ENCODE measurements around the gene ANGPTL7.
"Not testable (repeated sequence)": the region's sequence is repeated elsewhere in the genome, so short reads cannot be mapped to it uniquely, and the experiment has no call there.

The ANGPTL7 gene, protein sequence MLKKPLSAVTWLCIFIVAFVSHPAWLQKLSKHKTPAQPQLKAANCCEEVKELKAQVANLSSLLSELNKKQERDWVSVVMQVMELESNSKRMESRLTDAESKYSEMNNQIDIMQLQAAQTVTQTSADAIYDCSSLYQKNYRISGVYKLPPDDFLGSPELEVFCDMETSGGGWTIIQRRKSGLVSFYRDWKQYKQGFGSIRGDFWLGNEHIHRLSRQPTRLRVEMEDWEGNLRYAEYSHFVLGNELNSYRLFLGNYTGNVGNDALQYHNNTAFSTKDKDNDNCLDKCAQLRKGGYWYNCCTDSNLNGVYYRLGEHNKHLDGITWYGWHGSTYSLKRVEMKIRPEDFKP

DNA sequence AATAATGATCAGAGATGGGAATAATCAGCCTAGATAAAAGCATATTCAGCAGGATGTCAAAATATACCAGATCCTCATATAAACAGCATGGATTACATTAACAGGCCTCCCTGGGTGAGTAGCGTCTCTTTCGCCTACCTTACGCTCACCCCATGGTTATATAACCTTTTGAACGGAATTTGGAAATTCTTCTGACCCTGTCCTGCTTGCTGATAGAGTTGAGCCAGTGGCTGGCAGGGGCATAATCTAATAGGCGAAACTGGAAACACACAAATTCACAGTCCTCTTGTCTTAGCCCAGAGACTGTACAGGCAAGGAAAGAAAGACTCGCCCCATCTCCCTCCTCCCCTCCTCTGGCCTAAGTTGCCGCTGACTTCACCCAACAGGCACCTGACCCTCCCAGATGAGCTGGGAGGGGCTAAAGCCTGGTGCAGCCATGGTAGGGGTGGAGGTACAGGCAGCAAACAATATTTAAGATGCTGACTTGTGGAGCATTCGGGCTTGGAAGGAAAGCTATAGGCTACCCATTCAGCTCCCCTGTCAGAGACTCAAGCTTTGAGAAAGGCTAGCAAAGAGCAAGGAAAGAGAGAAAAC, at the start of gene ANGPTL7:
TSS of gene ANGPTL7 (plus strand) at position 498 of the 594 bp plus-strand sequence. CDS start 225 bp downstream, outside the sequence.
- no peak for DNase-seq (ENCODE audit: low read depth)

DNA sequence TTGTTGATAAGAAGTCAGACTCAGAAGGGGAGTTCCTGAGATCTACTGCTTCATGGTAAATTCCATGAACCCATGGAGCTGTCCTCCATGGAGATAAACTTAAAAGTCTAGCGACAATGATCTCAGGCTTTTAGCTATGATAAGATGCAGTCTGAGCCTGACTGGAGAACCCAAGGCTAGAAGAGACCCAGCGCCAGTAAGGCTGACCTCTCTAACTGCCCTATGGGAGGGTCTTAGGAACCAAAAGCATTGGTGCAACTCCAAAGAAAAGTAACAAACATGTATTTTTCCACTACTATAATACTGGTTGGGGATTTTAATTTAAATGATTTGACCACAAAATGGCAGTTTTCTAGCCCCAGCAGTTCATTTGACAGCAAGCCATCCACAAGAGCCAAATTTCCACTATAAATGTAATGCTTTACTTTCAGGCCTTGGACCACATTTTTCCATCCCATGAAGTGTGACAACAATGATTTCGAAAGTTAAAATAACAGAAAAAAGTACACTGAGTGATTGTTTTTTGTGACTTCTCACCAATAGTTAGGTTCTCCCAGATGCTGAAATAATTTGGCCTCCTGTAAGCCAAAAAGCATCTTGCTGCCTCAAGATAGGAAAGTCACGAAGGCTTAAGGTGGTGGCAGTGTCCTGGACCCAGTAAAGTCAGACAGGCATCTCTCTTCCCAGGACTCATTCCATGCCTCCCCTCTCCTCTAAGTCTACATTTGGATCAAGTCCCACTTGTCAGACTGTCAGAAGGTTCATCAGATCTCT, 46.4 kb upstream of the ANGPTL7 start:
- DNase-seq (ENCODE audit: low read depth) = no peak

DNA sequence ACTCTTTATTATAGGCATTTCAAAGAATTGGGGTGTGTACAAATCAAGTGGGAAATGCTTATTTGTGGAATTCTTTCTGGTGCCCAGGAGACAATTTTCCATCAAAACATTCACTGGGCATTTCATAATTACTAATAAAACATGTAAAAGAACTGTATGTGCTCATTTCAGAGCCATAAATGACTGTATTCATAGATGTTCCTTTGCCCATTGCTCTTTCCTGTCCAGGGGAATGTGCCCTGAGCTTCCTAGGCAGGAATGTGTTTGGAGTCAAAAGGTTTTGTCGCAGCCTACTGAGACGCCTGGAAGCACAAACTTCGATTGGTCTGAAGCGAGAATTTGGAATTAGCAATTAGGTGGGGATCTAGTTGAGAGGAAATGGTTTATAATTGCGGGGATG, 45.8 kb upstream of the ANGPTL7 start:
- DNase-seq (ENCODE audit: low read depth) = no peak

DNA sequence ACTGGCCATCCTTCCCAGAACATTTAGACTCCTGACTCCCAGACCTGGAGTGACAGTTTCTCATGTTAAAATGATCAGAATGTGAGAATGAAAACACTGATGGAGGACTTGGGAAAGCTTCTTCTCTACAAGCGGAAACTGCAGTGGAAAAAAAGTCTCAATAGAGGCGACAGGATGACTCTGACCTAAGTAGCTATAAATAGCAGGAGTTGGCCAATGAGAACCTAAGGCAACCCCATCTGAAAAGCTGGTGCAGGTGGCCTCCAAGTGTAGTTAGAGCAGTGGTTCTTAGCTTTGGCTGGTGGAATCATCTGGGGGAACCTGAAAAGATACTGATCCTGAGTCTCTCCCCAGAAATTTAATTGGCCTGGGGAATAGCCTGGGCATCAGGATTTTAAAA, 45.2 kb upstream of the ANGPTL7 start:
- DNase-seq (ENCODE audit: low read depth) = no peak

DNA sequence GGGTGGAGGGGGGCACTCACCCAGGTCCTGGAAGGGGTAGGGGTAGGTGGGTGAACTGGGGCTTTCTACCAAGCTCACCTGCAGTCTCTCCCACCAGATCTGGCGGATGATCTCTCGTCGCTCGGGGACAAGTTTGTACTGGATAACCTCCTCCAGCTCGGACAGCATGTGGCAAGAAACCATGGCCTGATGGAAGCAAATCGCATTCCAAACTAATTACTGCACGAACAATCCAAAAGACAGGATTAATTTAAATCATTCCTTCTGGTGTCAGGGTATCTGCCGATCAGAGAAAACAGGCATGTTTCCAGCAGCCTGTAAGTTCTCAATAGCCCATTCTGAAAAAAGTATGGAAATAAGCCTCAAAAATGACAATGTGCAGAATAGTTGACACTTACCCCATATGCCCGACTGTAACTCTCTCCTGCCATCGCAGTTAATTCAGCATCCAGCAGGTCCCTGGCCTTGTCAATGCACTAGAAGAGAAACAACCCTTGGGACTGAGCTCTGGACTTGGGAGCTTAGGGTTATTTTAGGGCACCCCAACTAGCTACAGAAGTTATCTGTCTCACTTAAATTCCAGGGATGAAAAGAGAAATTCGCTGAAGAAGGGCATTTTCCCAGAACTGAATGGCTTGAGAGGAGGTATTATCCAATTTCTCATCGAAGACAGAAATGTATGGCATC, 44.4 kb upstream of the ANGPTL7 start:
- no peak for DNase-seq (ENCODE audit: low read depth)

DNA sequence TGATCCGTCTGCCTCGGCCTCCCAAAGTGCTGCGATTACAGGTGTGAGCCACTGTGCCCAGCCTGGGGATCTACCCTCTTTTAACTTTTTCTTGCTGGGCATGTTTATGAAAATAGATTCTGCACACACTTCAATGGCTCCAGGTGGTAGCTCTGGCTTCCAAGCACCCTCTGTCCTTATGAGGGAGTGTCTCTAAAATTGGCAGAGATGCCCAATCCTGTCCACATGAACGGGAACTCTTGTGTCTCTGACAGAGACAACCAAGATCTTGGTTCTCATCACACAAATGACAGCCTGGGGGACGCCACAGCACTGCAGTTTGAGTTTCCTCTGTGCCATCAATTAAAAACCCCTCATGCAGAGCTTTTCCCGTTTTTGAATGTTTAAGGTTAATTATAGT, 43.4 kb upstream of the ANGPTL7 start:
- DNase-seq (ENCODE audit: low read depth) = no peak

DNA sequence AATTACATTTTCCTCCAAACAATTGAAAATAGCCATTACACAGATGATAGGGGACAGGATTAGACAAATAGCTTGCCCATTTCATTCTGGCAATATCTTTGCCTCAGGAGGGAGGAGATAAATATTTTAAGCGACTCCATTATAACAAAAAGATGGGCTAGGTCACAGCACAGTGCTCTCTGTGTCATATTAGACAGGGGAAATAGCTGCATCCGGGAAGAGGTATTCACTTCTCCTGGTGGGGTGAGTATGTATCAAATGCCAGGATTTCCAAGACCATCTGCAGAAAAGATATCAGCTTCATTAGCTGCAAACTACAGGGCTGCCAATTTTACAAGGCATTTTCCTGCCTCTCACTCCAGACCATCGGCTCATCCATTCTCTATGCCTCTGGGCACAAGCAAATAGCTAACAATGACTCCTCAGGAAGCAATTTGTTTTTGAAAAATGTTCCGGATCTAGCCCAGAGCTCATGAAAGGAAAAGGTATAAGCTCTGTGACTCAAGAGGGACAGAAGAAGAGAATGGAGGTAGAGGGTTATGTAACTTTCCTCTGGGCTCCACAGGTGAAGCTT, 41.9 kb upstream of the ANGPTL7 start:
- DNase-seq (ENCODE audit: low read depth) = no peak

DNA sequence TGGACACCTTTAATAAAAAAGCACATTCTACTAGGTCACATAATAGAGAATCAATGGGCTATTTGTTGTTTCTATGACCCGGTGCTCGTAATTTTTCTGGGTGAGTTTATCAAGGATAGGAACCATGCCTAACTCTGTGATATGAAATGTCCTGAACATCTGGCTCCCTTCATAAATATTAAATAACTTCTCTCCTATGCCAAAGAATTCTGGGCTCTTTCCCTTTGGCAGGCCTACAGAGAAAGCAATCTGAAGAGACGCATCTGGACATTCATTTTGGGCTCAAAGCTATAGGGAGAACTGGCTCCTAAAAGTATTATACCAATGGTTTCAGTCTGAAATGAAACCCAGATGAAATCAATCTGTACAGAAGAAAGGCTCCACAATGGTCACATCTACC, 38.8 kb upstream of the ANGPTL7 start:
- no peak for DNase-seq (ENCODE audit: low read depth)

DNA sequence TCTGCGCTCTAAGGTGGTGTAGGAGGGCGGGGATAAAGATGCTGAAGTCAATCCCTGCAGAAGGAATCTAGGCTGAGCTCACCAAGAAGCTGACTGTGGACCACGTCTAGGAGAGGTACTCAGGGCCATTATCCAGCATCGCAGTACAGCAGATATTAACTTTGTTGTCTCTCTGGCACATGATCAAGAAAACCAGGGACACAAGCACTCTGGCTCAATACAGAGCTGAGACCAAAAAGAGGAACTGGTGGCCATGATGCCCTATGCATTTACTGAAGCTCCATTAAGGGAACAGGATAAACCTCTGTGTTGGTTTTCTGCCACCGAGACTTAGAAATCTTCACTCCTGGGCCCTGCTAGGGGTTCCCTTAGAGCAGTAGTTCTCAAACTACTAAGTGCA, 38.0 kb upstream of the ANGPTL7 start:
- DNase-seq (ENCODE audit: low read depth) = no peak

DNA sequence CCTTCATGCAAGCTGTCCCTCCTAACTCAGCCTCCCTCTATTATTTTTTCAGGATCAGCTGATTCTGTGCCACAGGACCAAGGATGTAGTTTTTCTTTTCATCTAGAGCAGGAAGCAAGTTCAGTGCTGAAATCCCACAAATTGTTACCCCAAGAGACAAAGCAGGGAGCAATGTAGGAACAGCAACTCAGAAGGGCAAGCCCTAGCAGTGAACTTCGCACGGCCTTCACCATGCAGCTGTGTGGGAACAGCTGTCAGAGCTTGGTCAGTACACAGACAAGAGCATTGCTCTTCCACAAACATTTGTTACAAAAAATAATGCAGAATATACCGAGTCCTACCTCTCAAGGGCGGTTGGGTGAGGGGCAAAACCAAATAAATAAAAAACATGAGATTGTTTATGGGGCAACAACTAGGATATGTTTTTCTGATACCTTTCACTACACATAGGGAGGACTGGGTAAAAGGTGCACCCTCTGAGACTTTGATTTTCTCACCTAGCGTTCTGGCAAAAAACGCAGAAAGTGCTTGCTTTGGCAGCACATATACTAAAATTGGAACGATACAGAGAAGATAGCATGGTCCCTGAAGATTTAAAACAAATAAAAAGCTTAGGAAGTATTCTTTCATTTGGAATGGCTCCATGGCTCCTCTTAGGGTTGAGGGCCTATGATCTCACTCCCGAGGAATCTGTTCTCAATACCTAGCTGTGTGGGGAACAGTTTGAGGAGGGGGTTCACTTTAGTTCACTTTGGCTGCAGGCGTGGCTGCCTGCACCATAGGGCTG, 37.1 kb upstream of the ANGPTL7 start:
- no peak for DNase-seq (ENCODE audit: low read depth)

DNA sequence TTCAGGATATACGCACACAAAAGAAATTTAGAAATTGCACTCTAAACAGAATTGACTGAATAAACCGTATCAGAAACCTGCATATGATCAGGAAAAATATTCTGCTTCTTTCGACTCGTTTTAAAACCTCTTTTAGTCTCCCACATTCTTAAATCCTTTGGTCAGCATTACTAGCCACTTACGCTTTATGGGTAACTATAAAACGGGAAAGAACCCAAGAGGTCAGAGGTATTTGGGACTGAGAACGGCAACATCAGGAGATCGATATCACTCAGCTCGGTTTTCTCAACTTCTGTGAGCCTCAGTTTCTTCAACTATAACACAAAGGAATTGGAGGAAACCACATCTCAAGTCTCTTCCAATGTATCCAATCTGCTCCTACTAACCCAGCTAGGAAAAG, 36.4 kb upstream of the ANGPTL7 start:
- no peak for DNase-seq (ENCODE audit: low read depth)

DNA sequence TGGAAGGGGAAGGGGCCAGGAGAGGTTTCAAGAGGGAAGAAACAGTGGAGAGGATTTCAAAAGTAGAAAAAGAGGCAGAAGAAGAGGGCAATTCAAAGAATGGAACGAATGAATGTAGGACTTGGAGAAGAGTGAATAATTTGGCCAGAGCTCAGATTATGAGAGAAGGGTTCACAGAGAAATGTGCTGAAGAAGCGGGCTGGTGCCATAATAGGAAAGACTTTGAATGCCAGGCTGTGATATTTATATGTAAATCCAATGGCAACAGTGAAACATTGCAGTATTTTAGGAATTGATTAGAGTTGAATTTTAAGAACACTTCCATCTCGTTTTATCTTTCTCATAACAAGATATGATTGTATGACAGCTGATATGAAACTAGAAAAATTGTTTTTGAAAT, 36.0 kb upstream of the ANGPTL7 start:
- DNase-seq (ENCODE audit: low read depth) = no peak

DNA sequence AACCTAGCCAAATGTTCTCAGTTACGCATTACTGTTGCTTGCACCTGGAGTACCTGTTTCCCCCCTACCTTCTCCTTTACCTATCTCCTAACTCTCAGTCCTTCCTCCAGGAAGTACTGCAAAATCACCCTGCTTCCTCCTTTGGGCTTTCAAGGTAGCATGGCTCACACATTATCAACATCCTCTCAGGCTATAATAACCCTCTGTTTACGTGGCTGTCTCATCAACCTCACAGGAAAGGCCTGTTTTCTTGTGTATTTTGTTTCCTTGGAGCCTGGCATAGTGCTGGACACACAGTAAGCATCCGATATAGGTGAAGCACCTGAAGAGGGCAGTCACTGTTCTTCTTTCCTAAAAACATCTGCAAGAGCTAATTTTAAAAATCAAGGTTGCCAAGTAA, 32.7 kb upstream of the ANGPTL7 start:
- no peak for DNase-seq (ENCODE audit: low read depth)

DNA sequence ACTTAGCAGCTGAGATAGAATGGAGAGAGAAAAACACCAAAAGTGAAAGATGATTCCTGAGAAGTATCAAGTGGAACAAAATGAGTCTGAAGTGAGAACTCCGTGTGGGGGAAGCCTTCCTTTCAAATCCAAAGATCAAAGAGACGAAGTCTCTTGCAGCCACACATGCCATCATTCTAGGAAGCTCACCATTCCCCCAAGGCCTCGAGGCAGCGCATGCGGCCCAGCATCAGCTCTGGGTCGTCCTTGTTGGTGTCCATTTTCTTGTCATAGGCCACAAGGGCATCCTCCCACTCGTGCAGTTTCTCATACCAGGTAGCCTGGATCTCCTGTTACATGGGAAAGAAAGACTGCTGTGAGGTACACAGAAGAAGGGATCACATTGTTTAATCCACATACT, 32.2 kb upstream of the ANGPTL7 start:
- no peak for DNase-seq (ENCODE audit: low read depth)

DNA sequence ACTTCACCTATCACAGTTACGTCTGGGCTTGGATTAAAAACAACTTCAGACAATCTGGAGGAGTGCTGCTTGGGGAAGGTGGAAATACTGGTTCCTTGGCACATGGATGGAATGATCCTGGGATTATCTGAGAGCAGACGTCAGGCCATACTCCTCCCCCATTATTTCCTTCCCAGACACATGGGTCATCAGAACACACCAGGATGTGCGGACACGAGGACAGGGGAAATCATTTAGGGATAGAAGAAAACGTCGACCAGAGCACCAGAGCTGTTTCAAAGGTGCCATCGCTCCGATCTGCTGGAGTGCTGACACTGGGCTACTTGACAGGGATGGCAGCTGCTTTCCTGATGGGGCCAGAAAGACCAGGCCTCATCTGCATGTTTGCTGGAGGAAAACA, 31.8 kb upstream of the ANGPTL7 start:
- no peak for DNase-seq (ENCODE audit: low read depth)

DNA sequence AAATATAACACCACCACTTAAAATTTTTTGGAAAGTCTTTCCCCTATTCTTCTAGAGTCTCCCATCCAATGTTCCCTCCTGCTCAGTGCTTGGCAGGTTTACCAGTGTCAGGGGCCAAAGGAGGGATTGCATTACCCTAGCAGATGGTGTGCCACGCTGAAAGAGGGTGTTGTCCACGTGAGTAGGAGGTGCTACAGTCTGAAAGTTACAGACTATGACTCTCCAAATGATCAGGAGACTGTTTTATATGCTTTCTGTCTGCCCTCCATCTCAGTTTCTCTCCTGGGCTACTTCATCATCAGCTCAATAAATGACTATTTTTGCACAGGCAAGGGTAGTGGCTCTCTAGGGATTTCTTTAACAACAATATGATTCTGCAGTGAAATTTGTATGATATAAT, 31.3 kb upstream of the ANGPTL7 start:
- no peak for DNase-seq (ENCODE audit: low read depth)

DNA sequence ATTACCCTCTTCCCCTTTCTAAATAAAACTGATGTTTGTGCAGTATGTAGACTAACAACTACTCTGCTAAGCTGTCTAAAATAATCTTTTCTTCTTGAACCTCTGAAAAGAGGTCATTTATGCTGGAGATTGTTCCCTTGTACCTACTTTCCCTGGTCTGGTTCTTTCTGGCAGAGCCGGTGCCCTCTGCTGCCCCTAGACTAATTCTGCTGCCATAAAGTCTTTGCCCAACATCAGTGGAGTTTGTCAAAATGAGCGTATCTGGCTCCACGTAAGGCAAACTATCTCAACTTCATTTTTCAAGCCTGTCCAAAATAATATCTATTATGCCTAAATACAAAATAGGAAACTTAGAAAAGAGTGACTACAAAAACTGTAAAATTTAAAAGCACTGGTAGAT, 30.9 kb upstream of the ANGPTL7 start:
- DNase-seq (ENCODE audit: low read depth) = no peak

DNA sequence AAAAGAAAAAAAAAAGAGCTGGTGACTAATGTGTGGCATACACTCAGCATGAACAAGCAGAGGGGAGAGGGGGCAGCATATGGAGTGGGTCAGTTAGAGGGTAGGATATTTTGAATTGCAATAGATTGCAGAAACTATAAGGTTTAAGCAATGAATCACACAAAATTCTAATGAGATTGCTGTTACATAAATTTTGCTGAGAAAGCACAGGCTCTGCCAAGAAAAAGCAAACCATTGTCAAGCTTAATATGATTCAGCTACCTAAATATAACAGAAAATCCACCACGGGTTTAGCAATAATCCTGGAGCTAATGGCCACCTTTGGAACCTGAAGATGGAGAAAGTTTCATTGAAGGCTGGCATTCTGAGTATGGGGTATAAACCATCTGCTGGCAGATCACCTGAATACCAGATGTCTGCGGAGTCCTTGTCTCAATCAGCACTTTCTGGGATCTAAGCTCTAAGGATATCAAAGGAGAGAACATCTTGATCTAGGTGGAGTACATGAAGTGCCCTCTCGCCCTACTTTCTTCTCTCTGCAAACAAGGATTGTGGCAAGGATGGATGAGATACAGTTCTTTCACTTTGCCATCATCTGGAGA, 30.3 kb upstream of the ANGPTL7 start:
- DNase-seq (ENCODE audit: low read depth) = peak; percentile 89

DNA sequence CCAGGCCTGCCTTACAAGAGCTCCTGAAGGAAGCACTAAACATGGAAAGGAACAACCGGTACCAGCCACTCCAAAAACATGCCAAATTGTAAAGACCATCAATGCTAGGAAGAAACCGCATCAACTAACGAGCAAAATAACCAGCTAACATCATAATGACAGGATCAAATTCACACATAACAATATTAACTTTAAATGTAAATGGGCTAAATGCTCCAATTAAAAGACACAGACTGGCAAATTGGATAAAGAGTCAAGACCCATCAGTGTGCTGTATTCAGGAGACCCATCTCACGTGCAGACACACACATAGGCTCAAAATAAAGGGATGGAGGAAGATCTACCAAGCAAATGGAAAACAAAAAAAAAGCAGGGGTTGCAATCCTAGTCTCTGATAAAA, 26.4 kb upstream of the ANGPTL7 start:
- DNase-seq (ENCODE audit: low read depth) = not testable (repeated sequence)

DNA sequence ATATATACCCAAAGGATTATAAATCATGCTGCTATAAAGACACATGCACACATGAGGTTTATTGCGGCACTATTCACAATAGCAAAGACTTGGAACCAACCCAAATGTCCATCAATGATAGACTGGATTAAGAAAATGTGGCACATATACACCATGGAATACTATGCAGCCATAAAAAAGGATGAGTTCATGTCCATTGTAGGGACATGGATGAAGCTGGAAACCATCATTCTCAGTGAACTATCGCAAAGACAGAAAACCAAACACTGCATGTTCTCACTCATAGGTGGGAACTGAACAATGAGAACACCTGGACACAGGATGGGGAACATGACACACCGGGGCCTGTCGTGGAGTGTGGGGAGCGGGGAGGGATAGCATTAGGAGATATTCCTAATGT, 22.4 kb upstream of the ANGPTL7 start:
- not testable (repeated sequence) for DNase-seq (ENCODE audit: low read depth)

DNA sequence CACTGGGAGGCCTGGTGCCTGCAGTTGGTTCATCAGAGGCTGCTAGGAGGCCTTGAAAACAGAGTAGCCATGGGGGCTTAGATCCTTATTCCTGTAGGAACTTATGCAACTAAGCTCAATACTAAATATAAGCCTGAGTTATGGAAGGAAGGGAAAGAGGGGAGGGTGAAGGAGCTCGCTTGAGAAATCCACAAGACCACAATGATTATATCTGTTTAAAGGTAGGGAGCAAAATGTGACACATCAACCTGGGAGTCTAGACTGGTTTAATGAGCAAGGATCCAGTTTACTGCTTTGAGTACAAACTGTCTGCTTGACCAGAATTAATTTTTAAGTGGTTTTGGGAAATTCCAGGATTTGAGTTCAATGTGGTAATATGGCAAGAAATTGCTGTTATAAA, 20.4 kb upstream of the ANGPTL7 start:
- DNase-seq (ENCODE audit: low read depth) = no peak

Data from non-pigmented ciliary epithelial cell (primary cell).